MM.1S (cell line): Measurements from ENCODE around the gene PHLDB3.

ENCODE experiments used
- DNase-seq: peaks from one replicate; pipeline ENCODE4 v3.0.0-alpha.2; 2015
- H2AFZ ChIP-seq: fragments of 300-600 bp; sonication (generic); 2 replicates; pipeline ENCODE4 v1.6.0; 2016; ENCODE audit warnings: antibody characterized with exemption, low read length
- H3F3A ChIP-seq: fragments of 300-600 bp; sonication (generic); 2 replicates; pipeline ENCODE4 v1.6.1; 2016; ENCODE audit warnings: mild to moderate bottlenecking, antibody characterized with exemption, low read length, moderate library complexity, mixed read lengths; ENCODE audit not compliant: insufficient read depth
- H3K27ac ChIP-seq: fragments of 300-600 bp; sonication (generic); 2 replicates; pipeline ENCODE4 v1.5.1; 2016; ENCODE audit warnings: mild to moderate bottlenecking, low read length
- H3K27me3 ChIP-seq: fragments of 300-600 bp; sonication (generic); replicated peaks from 2 replicates; pipeline ENCODE4 v1.6.0; 2016; ENCODE audit warnings: low read length; ENCODE audit not compliant: insufficient read depth
- H3K36me3 ChIP-seq: fragments of 300-600 bp; sonication (generic); replicated peaks from 2 replicates; pipeline ENCODE4 v1.6.1; 2016; ENCODE audit warnings: mild to moderate bottlenecking, low read length, mixed read lengths; ENCODE audit not compliant: insufficient read depth
- H3K4me1 ChIP-seq: fragments of 300-600 bp; sonication (generic); 2 replicates; pipeline ENCODE4 v1.6.1; 2016; ENCODE audit warnings: low read length, mixed read lengths
- H3K4me2 ChIP-seq: fragments of 300-600 bp; sonication (generic); 2 replicates; pipeline ENCODE4 v1.6.0; 2016; ENCODE audit warnings: low read depth, low read length
- H3K4me3 ChIP-seq: fragments of 300-600 bp; sonication (generic); 2 replicates; pipeline ENCODE4 v1.5.1; 2016; ENCODE audit warnings: low read length, mixed read lengths
- H3K79me2 ChIP-seq: fragments of 300-600 bp; sonication (generic); 2 replicates; pipeline ENCODE4 v1.6.1; 2016; ENCODE audit warnings: mixed run types, low read length, mixed read lengths
- H3K9ac ChIP-seq: fragments of 300-600 bp; sonication (generic); 2 replicates; pipeline ENCODE4 v1.6.1; 2016; ENCODE audit warnings: low read length, mixed read lengths
- H3K9me2 ChIP-seq: fragments of 300-600 bp; sonication (generic); replicated peaks from 2 replicates; pipeline ENCODE4 v1.6.1; 2016; ENCODE audit warnings: mild to moderate bottlenecking, low read length, mixed read lengths; ENCODE audit not compliant: insufficient read depth
- H3K9me3 ChIP-seq: fragments of 300-600 bp; sonication (generic); replicated peaks from 2 replicates; pipeline ENCODE4 v1.6.1; 2016; ENCODE audit warnings: mild to moderate bottlenecking, low read length, mixed read lengths; ENCODE audit not compliant: insufficient read depth
- H4K20me1 ChIP-seq: fragments of 300-600 bp; sonication (generic); 2 replicates; pipeline ENCODE4 v1.6.1; 2016; ENCODE audit warnings: mild to moderate bottlenecking, low read length, moderate library complexity, mixed read lengths; ENCODE audit not compliant: insufficient read depth
- EZH2 ChIP-seq: fragments of 300-600 bp; sonication (generic); optimal IDR thresholded peaks from 2 replicates; pipeline ENCODE3; 2017; ENCODE audit warnings: low read depth, mild to moderate bottlenecking, antibody characterized with exemption, low read length, mixed read lengths
- EZH2phosphoT487 ChIP-seq: fragments of 300-600 bp; sonication (generic); IDR thresholded peaks from 2 replicates; pipeline ENCODE4 v1.6.1; 2018; ENCODE audit warnings: antibody characterized with exemption, low read length
- TF ChIP-seq, protein P1 (sequence below): fragments of 300-600 bp; sonication (generic); IDR thresholded peaks from 2 replicates; pipeline ENCODE4 v1.5.1; 2016; ENCODE audit warnings: antibody characterized with exemption, low read length, mixed read lengths

Gene PHLDB3

DNA sequence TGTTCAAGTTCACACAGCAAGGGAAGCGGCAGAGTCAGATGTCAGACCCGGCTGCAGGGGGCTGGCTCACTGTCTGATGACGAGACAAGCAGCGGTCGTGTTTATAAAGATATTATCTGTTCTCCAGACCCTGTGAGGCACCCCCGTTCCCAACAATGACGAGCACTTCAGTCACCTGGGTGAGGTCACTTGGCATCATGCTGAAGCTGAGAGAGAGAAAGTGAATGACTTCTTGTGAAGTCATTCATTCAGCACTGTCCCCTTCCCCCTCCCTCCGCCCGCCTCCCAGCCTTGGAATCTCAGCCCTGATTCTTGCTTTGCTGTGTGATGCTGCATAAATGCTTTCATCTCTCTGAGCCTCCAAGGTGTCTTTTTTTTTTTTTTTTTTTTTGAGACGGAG, 34.3 kb downstream of the PHLDB3 start:
- Histone ChIP-seq H3K27me3 (no peaks in the 10 kb centered on the region), H3K9me3 (no peaks in the 10 kb centered on the region), H3K9ac (no peak overlapping the region), H3K4me3 (no peak overlapping the region), H3K4me2 (no peak overlapping the region), H3K4me1 (no peaks in the 10 kb centered on the region), H4K20me1 (no peaks in the 10 kb centered on the region), H3K36me3 (no peaks in the 10 kb centered on the region), H3F3A (no peaks in the 10 kb centered on the region), H2AFZ (no peak overlapping the region), H3K9me2 (no peaks in the 10 kb centered on the region), H3K27ac (no peak overlapping the region), H3K79me2 (no peaks in the 10 kb centered on the region)
- no peak for DNase-seq
- TF ChIP-seq EZH2: no peak

DNA sequence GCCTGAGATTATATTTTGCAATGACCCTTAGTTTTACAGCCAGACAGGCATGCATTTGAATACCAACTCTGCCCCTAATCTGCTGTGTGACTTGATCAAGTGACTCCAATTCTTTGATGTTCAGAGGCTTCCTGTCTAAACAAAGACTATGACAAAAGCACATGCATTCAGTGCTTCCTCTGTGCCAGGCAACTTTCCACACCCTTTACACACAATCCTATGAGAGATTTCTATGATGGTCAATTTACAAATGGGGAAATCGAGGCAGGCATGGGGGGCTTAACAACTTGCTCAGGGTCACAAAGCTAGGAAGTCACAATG, 35.4 kb downstream of the PHLDB3 start:
- Histone ChIP-seq H2AFZ (no peak overlapping the region), H3K79me2 (no peaks in the 10 kb centered on the region), H3K4me3 (no peak overlapping the region), H3K27me3 (no peaks in the 10 kb centered on the region), H3K9me3 (no peaks in the 10 kb centered on the region), H3F3A (no peaks in the 10 kb centered on the region), H3K9me2 (no peaks in the 10 kb centered on the region), H4K20me1 (no peaks in the 10 kb centered on the region), H3K4me2 (no peak overlapping the region), H3K9ac (no peak overlapping the region), H3K4me1 (peaks cover 4% of the 10 kb centered on the region; the same call in 1 of the 2 replicates), H3K36me3 (no peaks in the 10 kb centered on the region), H3K27ac (no peak overlapping the region)
- TF ChIP-seq, protein P1, sequence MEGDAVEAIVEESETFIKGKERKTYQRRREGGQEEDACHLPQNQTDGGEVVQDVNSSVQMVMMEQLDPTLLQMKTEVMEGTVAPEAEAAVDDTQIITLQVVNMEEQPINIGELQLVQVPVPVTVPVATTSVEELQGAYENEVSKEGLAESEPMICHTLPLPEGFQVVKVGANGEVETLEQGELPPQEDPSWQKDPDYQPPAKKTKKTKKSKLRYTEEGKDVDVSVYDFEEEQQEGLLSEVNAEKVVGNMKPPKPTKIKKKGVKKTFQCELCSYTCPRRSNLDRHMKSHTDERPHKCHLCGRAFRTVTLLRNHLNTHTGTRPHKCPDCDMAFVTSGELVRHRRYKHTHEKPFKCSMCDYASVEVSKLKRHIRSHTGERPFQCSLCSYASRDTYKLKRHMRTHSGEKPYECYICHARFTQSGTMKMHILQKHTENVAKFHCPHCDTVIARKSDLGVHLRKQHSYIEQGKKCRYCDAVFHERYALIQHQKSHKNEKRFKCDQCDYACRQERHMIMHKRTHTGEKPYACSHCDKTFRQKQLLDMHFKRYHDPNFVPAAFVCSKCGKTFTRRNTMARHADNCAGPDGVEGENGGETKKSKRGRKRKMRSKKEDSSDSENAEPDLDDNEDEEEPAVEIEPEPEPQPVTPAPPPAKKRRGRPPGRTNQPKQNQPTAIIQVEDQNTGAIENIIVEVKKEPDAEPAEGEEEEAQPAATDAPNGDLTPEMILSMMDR: no peak
- DNase-seq: no peak

DNA sequence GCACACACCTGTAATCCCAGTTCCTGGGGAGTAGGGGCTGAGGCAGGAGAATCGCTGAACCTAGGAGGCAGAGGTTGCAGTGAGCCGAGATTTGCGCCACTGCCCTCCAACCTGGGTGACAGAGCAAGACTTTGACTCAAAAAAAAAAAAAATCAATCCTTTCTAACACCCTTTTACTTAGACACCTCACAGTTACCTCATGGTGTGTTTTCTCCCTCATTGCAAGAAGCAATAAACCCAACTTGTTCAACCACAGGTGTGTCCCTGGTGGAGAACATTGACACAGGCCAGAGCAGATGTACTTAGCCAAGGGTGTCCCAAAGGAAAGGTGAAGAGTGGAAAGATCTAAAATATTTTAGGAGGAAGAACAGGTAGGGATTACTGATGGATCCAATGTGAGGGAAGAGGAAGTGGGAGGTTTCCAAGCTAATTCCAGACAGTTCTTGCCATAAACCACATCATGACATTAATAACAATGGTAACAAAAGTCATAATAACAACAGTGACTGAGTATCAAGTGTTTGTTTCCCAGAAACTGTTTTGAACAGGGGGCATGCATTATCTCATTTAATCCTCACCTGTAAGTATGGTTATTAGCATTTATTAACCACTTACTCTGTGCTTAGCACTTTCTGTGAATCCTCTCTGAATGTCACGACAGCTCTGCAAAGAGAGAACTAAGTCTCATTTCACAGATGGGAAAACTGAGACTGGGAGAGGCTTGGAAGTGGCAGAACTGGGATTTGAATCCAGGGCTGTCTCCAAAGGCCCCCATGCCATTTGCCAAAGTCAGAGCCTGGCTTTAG, 36.0 kb downstream of the PHLDB3 start:
- Histone ChIP-seq H2AFZ (no peak overlapping the region), H3K79me2 (no peaks in the 10 kb centered on the region), H3K9ac (no peak overlapping the region), H3K4me3 (no peak overlapping the region), H3K4me1 (peaks cover 4% of the 10 kb centered on the region; the same call in 1 of the 2 replicates), H3K27me3 (no peaks in the 10 kb centered on the region), H3K9me2 (no peaks in the 10 kb centered on the region), H3K9me3 (no peaks in the 10 kb centered on the region), H4K20me1 (no peaks in the 10 kb centered on the region), H3K27ac (no peak overlapping the region), H3K36me3 (no peaks in the 10 kb centered on the region), H3F3A (no peaks in the 10 kb centered on the region), H3K4me2 (no peak overlapping the region)
- TF ChIP-seq EZH2phosphoT487: no peak
- no peak for TF ChIP-seq EZH2
- TF ChIP-seq, protein P1: no peak
- DNase-seq: no peak

DNA sequence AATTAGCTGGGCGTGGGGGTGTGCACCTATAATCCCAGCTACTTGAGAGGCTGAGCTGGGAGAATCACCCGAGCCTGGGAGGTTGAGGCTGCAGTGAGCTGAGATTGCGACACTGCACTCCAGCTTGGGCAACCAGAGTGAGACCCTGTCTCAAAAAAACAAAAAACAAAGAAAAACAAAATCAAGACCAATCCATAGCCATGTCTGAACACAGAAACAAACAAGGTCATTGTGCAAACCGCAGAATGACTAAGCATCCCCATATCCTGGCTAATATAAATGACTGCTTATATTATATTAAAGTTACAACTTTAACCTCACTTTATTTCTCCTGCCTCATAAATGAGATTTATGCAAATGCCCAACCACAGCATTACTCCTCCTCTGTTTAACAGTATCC, 36.8 kb downstream of the PHLDB3 start:
- Histone ChIP-seq H3K4me1 (peaks cover 8% of the 10 kb centered on the region; the same call in 1 of the 2 replicates), H3K9me2 (no peaks in the 10 kb centered on the region), H3F3A (no peaks in the 10 kb centered on the region), H3K36me3 (no peaks in the 10 kb centered on the region), H3K4me3 (no peak overlapping the region), H3K27ac (no peak overlapping the region), H3K9me3 (no peaks in the 10 kb centered on the region), H3K4me2 (no peak overlapping the region), H3K9ac (no peak overlapping the region), H3K27me3 (no peaks in the 10 kb centered on the region), H4K20me1 (no peaks in the 10 kb centered on the region), H3K79me2 (no peaks in the 10 kb centered on the region), H2AFZ (no peak overlapping the region)
- TF ChIP-seq EZH2 (no peak), EZH2phosphoT487 (no peak)
- TF ChIP-seq, protein P1: no peak
- DNase-seq: no peak
